ENCODE results near the gene CBFA2T3. TPM values are rescaled to one million over a fixed set of nuclear protein-coding genes. Genes with fewer than 3 reads are reported as not detected.
"Not testable (repeated sequence)": the region's sequence is repeated elsewhere in the genome, so short reads cannot be mapped to it uniquely, and the experiment has no call there.

Gene CBFA2T3
- total RNA-seq, 1 donor from 2014 or later = 32.8 TPM

GRCh38 chr16:89018282-89019158 is 41.5 kb upstream of the CBFA2T3 start:
- Histone ChIP-seq H3K4me3 (no peak overlapping the region), H3K36me3 (no peaks in the 10 kb centered on the region), H3K27me3 (no peaks in the 10 kb centered on the region), H3K4me1 (no peaks in the 10 kb centered on the region), H3K9me3 (no peaks in the 10 kb centered on the region), H3K27ac (no peak overlapping the region)
- intact Hi-C loops (cut with DNase I) = no loop called here
- no peak for TF ChIP-seq CTCF (IDR thresholded peaks at IDR 0.05)
- no peak for DNase-seq (ENCODE audit: low spot score in 2 of 2)

- TF ChIP-seq CTCF (IDR thresholded peaks at IDR 0.05) = no peak
Observed at GRCh38 chr16:89017543-89018281, 40.7 kb upstream of the CBFA2T3 start.

GRCh38 chr16:89016561-89016960 is 39.6 kb upstream of the CBFA2T3 start:
- H3K27ac ChIP-seq; H3K27me3 ChIP-seq; H3K9me3 ChIP-seq; DNase-seq (ENCODE audit: low spot score in 2 of 2); H3K4me3 ChIP-seq; H3K36me3 ChIP-seq; H3K4me1 ChIP-seq; intact Hi-C loops (cut with DNase I): not testable (repeated sequence)

More at GRCh38 chr16:89017543-89018281, 40.7 kb upstream of the CBFA2T3 start:
- no peak for DNase-seq (ENCODE audit: low spot score in 2 of 2)
- Histone ChIP-seq H3K4me3 (no peak overlapping the region), H3K27ac (no peak overlapping the region), H3K9me3 (no peaks in the 10 kb centered on the region), H3K4me1 (no peaks in the 10 kb centered on the region), H3K36me3 (no peaks in the 10 kb centered on the region), H3K27me3 (no peaks in the 10 kb centered on the region)
- intact Hi-C loops (cut with DNase I) = no loop called here

GRCh38 chr16:89015271-89015859 is 38.4 kb upstream of the CBFA2T3 start:
- intact Hi-C loops (cut with DNase I) = no loop called here
- no peak for TF ChIP-seq CTCF (IDR thresholded peaks at IDR 0.05)
- H3K27me3 ChIP-seq = no peaks in the 10 kb centered on the region

GRCh38 chr16:89014403-89015230 is 37.6 kb upstream of the CBFA2T3 start:
- H3K4me1 ChIP-seq = no peaks in the 10 kb centered on the region
- no peak overlapping the region for H3K27ac ChIP-seq
- no peak for DNase-seq (ENCODE audit: low spot score in 2 of 2)
- TF ChIP-seq CTCF (IDR thresholded peaks at IDR 0.05) = no peak
- H3K9me3 ChIP-seq = no peaks in the 10 kb centered on the region
- no peak overlapping the region for H3K4me3 ChIP-seq
- intact Hi-C loops (cut with DNase I) = no loop called here
- H3K36me3 ChIP-seq = no peaks in the 10 kb centered on the region
- no peaks in the 10 kb centered on the region for H3K27me3 ChIP-seq

More at GRCh38 chr16:89015271-89015859, 38.4 kb upstream of the CBFA2T3 start:
- Histone ChIP-seq H3K36me3 (no peaks in the 10 kb centered on the region), H3K4me1 (no peaks in the 10 kb centered on the region), H3K9me3 (no peaks in the 10 kb centered on the region), H3K4me3 (no peak overlapping the region), H3K27ac (no peak overlapping the region)
- no peak for DNase-seq (ENCODE audit: low spot score in 2 of 2)
